HG02588 (cell line): ENCODE results near the gene REC8.
"Not testable (repeated sequence)": the region's sequence is repeated elsewhere in the genome, so short reads cannot be mapped to it uniquely, and the experiment has no call there.

ENCODE experiments used
- ATAC-seq: cut with Tn5 transposase; IDR thresholded peaks from one replicate; pipeline ENCODE4 v1.9.1; 2021; ENCODE audit warnings: mild to moderate bottlenecking, moderate library complexity; ENCODE audit not compliant: unreplicated experiment

REC8 gene

DNA sequence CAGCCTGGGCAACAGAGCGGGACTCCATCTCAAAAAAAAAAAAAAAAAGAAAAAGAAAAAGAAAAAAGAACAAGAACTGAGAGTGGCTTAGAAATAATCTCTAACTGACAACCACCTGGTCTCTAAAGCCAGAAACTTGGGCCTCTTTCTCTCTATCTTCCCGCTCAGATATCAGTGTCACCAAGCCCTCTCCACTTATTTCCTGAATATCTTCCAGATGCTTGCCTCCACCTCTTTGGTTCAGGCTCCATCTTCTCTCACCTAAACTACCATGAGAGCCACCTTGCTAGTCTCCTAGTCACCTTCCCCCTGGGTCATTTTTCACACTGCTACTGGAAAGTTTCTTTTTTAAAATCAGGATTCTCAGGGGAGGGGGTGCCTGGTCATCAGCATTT lies 25.2 kb downstream of the REC8 start:
- ATAC-seq = no peak

DNA sequence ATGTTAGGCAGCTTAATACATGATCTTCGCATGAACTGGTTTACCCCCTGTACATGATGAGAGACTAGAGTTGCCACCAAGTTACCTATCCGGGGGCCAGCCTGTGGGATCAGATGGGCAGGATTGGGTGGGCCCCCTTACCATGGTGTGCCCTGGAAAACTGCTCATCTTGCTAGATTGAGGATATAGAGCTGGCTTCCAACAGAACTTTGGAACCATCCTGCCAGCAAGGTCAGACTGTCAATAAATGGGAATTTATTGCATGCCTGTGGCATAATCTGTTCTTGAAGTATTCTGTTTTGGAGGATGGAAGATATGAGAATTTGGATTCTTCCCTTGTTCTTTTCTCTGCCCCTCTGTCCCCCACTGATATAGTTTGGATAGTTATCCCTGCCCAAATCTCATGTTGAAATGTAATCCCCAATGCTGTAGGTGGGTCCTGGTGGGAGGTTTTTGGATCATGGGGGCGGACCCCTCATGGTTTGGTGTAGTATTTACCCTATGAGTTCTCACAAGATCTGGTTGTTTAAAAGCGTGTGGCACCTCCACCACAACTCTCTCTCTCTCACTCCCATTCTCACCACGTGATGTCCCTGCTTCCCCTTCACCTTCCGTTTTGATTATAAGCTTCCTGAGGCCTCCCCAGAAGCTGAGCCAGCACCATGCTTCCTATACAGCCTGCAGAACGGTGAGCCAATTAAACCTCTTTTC lies 27.1 kb downstream of the REC8 start:
- no peak for ATAC-seq

DNA sequence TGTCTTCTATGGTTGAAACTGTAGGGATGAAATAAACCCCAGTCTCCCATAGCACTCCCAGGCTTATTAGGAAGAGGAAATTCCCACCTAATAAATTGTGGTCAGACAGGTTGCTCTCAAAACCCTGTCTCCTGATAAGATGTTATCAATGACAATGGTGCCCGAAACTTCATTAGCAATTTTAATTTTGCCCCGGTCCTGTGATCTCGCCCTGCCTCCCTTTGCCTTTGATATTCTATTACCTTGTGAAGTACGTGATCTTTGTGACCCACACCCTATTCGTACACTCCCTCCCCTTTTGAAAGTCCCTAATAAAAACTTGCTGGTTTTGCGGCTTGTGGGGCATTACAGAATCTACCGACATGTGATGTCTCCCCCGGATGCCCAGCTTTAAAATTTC lies 30.7 kb downstream of the REC8 start:
- ATAC-seq = not testable (repeated sequence)

DNA sequence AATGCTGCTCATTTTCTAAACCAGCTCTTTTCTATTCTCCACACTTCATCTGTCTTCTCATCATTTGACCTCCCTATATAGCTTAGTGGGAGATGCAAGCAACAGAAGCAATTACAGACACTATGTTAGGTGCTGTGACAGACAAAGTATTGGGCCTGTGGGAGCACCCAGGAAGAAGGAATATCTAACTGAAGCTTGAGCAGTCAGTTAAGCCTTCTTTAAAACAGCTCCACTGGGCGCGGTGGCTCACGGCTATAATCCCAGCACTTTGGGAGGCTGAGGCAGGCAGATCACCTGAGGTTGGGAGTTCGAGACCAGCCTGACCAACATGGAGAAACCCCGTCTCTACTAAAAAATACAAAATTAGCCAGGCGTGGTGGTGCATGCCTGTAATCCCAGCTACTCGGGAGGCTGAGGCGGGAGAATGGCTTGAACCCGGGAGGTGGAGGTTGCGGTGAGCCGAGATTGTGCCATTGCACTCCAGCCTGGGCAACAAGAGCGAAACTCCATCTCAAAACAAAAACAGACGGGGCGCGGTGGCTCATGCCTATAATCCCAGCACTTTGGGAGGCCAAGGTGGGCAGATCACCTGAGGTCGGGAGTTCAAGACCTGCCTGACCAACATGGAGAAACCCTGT lies 31.5 kb downstream of the REC8 start:
- ATAC-seq = not testable (repeated sequence)

DNA sequence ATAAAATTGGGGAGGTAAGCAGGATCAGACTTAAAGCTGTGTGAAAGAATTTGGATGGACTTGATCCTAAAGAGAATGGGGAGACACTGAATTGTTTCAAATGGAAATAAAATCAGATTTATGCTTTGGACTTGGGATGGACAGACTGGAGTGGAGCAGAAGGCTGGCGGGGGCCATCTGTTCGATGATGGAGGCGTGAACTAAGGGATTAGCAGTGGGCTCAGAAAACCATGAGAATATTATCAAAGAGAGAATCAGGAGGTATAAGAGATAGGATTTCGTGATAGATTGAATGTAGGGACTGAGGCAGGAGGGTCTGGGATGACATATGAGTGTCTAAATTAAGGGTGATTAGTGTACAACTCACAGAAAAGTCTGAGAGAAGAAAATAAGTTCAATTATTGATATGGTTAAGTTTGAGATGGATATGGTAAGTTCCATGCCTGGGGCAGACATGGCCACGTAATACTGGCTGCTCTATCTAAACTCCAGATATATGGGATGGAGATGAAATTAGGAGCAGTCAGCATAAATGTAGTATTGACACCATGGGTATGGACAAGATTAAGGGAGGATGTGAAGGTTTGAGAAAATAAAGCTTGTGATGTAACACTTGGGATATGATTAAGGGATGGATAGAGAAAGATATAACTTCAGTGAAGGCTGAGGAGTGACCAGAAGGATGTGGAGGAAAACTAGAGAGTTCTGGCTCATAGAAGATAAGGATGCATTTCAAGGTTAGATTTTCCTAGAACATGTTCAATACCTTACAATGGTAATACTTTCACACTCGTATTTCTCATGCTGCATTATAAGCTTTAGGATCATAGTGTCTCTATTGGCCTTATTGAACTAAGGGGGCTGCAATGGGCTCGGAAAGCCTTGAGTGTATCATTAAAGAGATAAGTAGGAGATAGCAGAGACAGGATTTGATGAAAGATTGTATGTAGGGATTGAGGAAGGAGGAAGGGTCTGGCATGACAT lies 32.6 kb downstream of the REC8 start:
- ATAC-seq = no peak

DNA sequence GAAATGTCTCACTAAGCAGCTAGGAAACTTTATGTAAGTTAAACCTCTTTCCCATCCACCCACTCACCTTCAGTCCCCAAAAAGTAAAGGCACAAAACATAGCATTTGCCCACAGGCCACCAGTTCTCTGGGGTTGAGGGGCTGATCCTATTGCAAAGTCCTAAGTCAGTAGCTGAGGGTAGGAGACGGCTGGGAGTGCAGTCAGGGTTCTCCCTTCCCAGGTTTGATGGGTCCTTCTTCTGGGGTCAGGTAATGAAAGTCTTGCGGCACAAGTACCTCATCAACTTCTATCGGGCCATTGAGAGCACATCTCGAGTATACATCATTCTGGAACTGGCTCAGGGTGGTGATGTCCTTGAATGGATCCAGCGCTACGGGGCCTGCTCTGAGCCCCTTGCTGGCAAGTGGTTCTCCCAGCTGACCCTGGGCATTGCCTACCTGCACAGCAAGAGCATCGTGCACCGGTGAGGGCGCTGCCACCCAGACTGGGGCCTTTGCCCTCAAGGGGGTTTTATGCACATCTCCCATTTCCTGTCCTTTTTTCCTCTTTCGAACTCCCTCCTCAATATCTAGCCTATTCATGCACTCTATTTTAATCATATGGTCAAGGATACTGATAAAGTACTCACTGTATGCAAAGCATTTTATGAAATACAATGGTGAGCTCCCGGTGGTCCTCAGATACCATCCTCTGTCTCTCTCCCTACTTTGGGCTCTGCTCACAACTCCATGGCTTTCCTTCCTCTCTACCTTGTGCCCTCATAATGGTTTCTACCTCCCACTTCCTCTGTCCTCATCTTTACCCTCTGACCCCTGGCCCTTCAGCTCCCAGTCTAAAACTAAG lies 34.6 kb downstream of the REC8 start:
- ATAC-seq = no peak

DNA sequence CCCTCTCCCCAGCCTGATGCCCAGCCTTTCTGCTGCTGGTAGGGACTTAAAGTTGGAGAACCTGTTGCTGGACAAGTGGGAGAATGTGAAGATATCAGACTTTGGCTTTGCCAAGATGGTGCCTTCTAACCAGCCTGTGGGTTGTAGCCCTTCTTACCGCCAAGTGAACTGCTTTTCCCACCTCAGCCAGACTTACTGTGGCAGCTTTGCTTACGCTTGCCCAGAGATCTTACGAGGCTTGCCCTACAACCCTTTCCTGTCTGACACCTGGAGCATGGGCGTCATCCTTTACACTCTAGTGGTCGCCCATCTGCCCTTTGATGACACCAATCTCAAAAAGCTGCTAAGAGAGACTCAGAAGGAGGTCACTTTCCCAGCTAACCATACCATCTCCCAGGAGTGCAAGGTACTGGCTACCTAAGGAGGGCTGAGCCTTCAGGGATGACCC lies 35.2 kb downstream of the REC8 start:
- no peak for ATAC-seq

DNA sequence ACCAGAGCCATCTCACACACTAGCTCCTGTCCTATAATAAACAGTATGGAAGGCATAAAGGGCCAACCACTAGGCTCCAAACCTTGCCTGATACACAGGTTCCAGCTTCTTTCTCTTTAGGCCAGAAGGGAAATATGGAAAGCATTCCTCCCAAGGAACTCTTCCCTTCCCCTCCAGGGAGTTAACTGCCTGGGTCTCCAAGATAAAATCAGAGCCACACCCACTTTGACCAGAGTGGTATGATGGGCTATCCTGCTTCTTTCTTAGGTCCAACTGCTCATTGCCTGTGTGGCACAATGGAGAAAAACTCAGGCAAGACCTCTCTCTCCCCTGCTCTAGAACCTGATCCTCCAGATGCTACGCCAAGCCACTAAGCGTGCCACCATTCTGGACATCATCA lies 35.7 kb downstream of the REC8 start:
- ATAC-seq = no peak

DNA sequence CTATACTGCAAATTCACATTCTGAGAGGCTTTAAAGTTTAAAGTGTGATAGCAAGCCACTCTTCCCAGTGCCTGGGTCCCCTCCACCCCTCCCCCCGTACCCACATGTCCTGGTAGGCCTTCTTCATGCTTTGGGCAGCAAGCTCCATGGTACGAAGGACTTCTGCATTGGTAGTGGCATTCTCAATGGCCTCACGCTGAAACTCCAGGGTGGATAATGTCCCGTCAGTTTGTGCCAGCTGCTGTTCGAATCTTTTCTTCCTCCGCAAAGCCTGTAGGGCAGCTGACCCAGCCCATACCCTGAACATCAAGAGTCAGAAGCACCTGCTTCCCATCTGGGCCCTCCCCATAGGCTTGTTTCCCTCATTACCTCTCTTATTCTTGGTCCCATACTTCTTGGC lies 39.4 kb downstream of the REC8 start:
- ATAC-seq = no peak

DNA sequence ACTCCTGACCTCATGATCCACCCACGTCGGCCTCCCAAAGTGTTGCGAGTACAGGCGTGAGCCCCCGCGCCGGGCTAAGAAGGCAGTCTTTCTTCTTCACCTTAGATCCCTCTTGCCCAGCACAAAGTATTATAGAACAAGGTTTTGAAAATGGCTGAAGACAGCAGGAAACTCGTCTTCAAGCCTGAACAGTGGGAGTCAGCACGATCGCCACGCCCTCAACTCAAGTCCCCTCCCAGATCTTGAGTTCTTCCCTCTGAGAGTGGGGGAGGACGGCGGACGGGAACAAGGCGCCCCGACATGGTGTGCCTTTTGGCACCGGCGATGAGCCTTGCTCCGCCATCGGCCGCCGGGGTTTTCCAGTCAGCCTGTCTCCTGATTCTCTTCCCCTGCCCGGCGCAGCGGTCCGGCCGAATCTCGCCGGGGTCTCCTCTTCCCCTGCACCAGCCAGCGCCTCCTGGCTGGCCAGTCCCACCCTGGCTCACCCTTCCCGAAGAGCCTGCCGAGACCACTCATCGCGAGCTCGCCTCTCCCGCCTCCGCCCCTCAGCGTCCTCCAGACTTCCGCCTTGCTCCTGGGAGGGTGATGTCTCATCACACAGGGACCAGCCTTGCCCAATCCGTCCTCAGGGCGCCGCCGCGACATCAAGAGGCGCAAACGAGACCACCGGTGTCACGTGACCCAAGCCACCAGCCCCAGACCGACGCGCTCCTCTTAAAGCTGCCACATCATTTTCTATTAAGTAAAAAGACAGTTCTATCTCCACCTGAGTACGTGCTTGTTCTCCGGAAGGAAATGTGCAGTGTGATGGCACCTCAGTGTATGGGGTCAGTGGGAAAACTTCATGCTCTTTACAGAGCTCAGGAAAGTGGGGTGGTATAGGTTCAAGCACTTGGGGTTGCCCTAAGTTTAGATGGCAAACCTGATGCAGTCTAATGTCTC lies 41.3 kb downstream of the REC8 start, which contains the start of gene CHMP4A:
Gene CHMP4A (minus strand): TSS at position 565 of the 942 bp plus-strand sequence. CDS start 49 bp downstream, at position 516.
- ATAC-seq = peak; percentile 76

DNA sequence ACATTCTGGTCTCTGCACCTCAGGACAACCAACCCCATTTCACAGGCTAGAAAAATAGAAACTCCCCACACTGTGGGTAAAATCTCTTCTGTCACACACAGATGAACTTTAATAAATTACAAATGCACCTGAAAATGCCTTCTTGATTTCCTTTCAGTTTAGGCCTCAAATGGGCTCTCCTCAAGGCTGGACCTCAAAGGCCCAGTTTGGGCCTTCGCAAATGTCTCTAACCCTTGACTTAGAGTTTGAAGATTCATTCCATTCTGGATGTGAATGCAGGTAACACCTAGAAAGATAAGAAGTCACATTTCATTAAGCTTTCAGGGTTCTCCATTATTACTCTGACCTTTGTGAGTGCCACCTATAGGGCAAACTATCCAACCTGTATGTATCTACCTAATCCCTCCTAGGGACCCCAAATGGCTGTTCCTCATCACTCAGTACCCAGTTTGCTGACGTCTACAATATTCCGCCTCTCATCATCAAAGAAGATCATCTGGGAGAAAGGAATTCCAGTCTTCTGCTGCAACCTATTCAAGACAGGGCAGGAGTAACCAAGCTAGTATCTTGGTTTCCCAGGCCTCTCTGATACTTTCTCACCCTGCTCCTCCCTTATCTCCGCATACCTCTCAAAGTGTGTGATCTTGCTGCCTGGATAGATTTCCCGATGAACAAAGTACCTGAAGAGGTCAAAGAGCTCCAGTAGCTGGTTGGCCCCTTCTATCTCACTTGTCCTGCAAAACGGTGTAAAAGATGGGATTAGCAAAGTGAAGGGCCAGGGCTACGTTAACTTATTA lies 42.2 kb downstream of the REC8 start:
- no peak for ATAC-seq

DNA sequence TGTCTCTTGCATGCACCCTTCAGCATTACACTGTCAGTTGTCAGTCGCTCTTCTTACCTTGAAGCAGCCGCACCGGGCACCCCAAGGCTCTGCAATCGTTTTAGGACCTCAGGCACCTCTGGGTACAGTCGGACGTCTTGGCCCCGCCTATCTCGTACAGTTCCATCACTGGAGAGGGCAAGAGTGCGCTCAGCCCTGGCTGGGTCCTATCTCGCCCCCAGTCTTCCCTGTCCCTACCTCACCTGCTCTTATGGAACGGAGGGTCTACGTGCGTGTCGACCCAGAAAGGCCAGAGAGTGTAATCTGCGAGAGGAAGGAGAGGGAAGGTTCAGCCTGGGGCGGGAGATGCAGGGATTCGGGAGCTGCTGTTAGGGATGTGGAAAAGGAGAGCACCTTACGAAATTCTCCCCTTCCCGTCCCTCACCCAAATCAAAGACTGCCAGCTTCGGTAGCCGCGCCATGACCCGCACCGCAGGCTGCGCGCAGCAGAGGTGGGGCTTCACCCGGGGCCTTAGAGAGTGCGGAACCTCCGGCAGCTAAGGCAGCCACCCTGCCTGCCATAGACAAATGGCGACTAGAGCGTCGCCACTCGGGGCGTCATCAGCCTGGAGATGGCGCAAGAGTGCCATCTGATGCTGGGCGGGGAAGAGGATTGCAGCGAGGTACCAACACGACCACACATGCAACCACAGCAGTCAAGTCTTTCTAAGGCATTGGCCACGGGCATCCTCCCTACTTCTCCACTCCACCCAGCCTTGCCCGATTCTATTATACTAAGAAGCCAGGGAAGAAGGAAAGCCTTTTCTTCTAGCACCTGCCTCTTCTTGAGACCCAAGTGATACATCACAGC lies 43.8 kb downstream of the REC8 start, which contains the start of gene MDP1:
Gene MDP1 (minus strand): TSS at position 572 of the 850 bp plus-strand sequence. CDS start 111 bp downstream, at position 461.
- ATAC-seq = peak; percentile 66

DNA sequence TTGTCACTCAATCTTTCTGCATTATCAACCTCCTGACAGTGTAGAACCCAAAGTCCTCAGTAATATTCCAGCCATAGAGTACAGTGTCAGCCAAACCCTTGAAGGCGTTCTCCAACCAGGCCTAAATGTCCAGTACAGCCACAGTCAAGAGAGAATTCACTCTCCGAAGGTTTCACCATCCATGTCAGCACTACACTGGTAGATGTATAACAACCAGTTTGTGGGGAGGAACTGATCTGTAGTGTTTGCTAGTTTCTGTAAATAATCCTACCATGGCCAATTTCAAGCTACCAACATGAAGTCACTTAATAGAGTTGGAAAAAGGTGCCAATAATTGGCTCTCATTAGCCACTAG lies 44.4 kb downstream of the REC8 start:
- no peak for ATAC-seq

DNA sequence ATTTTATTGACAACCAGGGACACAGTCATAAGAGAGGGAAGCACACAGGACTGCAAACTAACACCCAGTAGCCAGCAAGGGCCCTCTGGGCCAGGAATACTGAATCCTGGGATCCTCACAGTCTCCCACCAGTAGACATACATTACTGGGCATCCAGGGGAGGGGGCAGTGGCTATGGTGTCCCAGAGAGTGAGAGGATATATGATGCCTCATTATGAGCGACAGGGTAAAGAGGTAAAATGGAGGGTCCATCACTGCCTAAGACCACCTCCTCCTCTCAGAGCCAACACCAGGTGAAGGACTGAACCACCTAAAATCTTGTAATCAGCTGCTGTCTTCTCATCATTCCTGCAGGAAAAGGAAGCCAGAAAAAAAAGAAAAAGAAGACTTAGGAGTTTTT lies 45.0 kb downstream of the REC8 start:
- ATAC-seq = not testable (repeated sequence)

DNA sequence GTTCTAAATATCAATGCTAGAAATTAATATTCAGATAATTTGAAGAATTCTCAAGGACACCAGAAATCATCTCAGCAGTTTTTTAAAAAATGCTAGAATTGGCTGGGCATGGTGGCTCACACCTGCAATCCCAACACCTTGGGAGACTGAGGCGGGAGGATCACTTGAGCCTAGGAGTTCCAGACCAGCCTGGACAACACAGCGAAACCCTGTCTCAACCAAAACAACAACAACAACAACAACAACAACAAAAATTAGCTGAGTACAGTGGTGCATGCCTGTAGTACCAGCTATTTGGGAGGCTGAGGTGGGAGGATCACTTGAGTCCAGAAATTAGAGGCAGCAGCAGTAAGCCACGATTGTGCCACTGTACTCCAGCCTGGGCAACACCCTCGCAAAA lies 47.2 kb downstream of the REC8 start:
- ATAC-seq = no peak

DNA sequence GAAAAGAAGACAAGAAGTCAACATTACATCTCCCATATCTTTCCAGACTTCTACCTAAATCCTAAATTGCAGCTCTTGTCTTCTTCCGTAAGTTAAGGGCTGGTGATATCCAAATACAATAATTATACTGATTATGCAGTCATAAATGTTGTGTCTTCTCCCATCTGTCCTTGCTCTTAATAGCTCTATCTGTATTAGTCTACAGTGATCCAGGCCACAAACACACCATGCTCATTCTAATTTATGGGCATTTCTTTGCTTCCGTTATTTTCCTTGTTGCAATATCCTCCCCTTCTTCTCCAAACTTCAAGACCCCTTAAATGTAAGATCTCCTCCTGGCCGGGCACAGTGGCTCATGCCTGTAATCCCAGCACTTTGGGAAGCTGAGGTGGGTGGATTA lies 47.6 kb downstream of the REC8 start:
- no peak for ATAC-seq

DNA sequence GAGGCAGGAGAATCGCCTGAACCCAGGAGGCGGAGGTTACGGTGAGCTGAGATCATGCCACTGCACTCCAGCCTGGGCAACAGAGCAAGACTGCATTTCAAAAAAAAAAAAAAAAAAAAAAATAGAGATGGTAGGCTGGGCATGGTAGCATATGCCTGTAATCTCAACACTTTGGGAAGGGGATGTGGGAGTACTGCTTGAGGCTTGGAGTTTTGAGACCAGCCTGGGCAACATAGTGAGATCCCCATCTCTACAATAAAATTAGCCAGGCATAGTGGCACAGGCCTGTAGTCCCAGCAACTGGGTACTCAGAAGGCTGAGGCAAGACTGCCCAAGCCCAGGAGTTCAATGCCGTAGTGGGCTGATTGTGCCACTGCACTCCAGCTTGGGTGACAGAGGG lies 51.1 kb downstream of the REC8 start:
- not testable (repeated sequence) for ATAC-seq
